ENCODE data around the gene CHAT. TPM values are rescaled to one million over a fixed set of nuclear protein-coding genes. Genes with fewer than 3 reads are reported as not detected.

CHAT gene
- total and polyA plus RNA-seq, 2 of the 13 experiments (the other 11 are each of a cell fraction or from before 2014, with no cell fraction given) = not detected

DNA sequence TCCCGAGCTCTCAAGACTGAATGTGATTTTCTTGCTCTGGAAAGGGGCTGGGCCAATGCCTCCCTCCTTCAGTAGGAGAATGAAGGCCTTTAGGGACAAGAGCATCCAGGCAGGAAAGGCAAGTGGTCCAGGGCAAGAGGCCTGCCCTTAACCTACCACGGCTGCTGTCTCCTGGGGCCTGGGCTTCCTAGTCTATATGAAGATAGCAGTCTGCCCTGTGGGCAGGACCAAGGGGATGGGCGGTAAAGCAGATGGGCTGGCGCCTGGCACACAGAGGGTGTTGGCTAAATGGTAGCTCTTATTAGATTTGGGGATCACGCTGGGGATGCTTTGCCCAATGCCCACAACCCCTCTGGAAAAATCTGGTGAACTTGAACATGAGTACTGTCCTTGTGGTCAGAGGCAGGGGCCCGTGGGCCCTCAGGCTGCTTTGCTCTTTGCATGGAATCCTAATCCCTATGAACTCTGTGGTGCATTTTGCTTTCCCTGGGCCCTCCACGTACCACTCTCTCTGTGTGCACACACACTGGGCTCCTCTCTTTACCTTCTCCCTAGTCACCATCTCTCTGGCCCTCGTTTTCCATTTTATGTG, 20.3 kb downstream of the CHAT start:
- DNase-seq (ENCODE audit: low spot score) (no peak), FAIRE-seq (no peak), ATAC-seq (no peak)
- Histone ChIP-seq H3K4me3 (replicated peaks in 1 of 3; ENCODE audit: insufficient read depth in 1 of 3, low read depth in 2 of 3, low read length in 3 of 3) (no peak overlapping the region), H4K20me1 (ENCODE audit: insufficient read depth, low read length) (no peaks in the 10 kb centered on the region), H3K36me3 (replicated peaks in 1 of 2; ENCODE audit: control insufficient read depth in 1 of 2, insufficient read depth in 2 of 2, low read length in 2 of 2) (no peaks in the 10 kb centered on the region), H3K27ac (ENCODE audit: extremely low read length, insufficient read depth, low read length) (no peak overlapping the region), H3K27me3 (ENCODE audit: control insufficient read depth in 1 of 2, insufficient read depth in 2 of 2, low read length in 2 of 2) (peaks cover 1 to 32% of the 10 kb centered on the region in 2 experiments; a peak in 3 of 5 replicates), H3K9me3 (ENCODE audit: low read length) (no peaks in the 10 kb centered on the region), H3K9ac (ENCODE audit: insufficient read depth, low read depth, low read length) (no peak overlapping the region), H3K4me1 (ENCODE audit: insufficient read depth, low read length) (no peaks in the 10 kb centered on the region), H3K4me2 (ENCODE audit: low read depth, low read length) (no peak overlapping the region), H3K79me2 (ENCODE audit: insufficient read depth, low read length) (no peaks in the 10 kb centered on the region), H2AFZ (ENCODE audit: low read length) (no peak overlapping the region)
- ChIA-PET CTCF (ENCODE audit: low intra/inter-chr PET ratio, low total read pairs) (no interaction called here), POLR2A (no interaction called here)
- intact Hi-C loops (cut with micrococcal nuclease; ENCODE audit: unreplicated experiment) (no loop called here), in situ Hi-C loops (cut with HindIII; ENCODE audit: extremely low pct_ligation_motif_present, low pct_unique_long_range_greater_than_20kb) (no loop called here)
- BruUV-seq (replicated peaks) = no TSS peak
- TF ChIP-seq, protein P1, sequence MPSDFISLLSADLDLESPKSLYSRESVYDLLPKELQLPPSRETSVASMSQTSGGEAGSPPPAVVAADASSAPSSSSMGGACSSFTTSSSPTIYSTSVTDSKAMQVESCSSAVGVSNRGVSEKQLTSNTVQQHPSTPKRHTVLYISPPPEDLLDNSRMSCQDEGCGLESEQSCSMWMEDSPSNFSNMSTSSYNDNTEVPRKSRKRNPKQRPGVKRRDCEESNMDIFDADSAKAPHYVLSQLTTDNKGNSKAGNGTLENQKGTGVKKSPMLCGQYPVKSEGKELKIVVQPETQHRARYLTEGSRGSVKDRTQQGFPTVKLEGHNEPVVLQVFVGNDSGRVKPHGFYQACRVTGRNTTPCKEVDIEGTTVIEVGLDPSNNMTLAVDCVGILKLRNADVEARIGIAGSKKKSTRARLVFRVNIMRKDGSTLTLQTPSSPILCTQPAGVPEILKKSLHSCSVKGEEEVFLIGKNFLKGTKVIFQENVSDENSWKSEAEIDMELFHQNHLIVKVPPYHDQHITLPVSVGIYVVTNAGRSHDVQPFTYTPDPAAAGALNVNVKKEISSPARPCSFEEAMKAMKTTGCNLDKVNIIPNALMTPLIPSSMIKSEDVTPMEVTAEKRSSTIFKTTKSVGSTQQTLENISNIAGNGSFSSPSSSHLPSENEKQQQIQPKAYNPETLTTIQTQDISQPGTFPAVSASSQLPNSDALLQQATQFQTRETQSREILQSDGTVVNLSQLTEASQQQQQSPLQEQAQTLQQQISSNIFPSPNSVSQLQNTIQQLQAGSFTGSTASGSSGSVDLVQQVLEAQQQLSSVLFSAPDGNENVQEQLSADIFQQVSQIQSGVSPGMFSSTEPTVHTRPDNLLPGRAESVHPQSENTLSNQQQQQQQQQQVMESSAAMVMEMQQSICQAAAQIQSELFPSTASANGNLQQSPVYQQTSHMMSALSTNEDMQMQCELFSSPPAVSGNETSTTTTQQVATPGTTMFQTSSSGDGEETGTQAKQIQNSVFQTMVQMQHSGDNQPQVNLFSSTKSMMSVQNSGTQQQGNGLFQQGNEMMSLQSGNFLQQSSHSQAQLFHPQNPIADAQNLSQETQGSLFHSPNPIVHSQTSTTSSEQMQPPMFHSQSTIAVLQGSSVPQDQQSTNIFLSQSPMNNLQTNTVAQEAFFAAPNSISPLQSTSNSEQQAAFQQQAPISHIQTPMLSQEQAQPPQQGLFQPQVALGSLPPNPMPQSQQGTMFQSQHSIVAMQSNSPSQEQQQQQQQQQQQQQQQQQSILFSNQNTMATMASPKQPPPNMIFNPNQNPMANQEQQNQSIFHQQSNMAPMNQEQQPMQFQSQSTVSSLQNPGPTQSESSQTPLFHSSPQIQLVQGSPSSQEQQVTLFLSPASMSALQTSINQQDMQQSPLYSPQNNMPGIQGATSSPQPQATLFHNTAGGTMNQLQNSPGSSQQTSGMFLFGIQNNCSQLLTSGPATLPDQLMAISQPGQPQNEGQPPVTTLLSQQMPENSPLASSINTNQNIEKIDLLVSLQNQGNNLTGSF (CRISPR knock-in tag; IDR thresholded peaks at IDR 0.05) = no peak
- TF ChIP-seq ZNF878 (CRISPR knock-in tag; IDR thresholded peaks at IDR 0.05) = no peak
- no peak for TF ChIP-seq ZNF451 (CRISPR knock-in tag; IDR thresholded peaks at IDR 0.05)
- TF ChIP-seq, protein P2, sequence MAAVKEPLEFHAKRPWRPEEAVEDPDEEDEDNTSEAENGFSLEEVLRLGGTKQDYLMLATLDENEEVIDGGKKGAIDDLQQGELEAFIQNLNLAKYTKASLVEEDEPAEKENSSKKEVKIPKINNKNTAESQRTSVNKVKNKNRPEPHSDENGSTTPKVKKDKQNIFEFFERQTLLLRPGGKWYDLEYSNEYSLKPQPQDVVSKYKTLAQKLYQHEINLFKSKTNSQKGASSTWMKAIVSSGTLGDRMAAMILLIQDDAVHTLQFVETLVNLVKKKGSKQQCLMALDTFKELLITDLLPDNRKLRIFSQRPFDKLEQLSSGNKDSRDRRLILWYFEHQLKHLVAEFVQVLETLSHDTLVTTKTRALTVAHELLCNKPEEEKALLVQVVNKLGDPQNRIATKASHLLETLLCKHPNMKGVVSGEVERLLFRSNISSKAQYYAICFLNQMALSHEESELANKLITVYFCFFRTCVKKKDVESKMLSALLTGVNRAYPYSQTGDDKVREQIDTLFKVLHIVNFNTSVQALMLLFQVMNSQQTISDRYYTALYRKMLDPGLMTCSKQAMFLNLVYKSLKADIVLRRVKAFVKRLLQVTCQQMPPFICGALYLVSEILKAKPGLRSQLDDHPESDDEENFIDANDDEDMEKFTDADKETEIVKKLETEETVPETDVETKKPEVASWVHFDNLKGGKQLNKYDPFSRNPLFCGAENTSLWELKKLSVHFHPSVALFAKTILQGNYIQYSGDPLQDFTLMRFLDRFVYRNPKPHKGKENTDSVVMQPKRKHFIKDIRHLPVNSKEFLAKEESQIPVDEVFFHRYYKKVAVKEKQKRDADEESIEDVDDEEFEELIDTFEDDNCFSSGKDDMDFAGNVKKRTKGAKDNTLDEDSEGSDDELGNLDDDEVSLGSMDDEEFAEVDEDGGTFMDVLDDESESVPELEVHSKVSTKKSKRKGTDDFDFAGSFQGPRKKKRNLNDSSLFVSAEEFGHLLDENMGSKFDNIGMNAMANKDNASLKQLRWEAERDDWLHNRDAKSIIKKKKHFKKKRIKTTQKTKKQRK (IDR thresholded peaks at IDR 0.05; ENCODE audit: low read length) = no peak
- TF ChIP-seq CCAR2 (optimal IDR thresholded peaks at IDR 0.05; ENCODE audit: low read depth, low read length) = no peak
- TF ChIP-seq HCFC1 (IDR thresholded peaks at IDR 0.05; ENCODE audit: low read depth, low read length) = no peak
- no peak for TF ChIP-seq ZNF333 (CRISPR knock-in tag; IDR thresholded peaks at IDR 0.05; ENCODE audit: borderline replicate concordance)
- TF ChIP-seq SIX4 (CRISPR knock-in tag; IDR thresholded peaks at IDR 0.05) = no peak
- TF ChIP-seq ZNF17 (CRISPR knock-in tag; IDR thresholded peaks at IDR 0.05) = no peak
- TF ChIP-seq, protein P3, sequence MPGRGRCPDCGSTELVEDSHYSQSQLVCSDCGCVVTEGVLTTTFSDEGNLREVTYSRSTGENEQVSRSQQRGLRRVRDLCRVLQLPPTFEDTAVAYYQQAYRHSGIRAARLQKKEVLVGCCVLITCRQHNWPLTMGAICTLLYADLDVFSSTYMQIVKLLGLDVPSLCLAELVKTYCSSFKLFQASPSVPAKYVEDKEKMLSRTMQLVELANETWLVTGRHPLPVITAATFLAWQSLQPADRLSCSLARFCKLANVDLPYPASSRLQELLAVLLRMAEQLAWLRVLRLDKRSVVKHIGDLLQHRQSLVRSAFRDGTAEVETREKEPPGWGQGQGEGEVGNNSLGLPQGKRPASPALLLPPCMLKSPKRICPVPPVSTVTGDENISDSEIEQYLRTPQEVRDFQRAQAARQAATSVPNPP (CRISPR knock-in tag; IDR thresholded peaks at IDR 0.05) = no peak
- no peak for TF ChIP-seq ZNF670 (CRISPR knock-in tag; IDR thresholded peaks at IDR 0.05; ENCODE audit: borderline replicate concordance)
- 3% methylated on average over 5 of the region's 8 CpGs for WGBS (ENCODE audit: low lambda C conversion rate)

Measured in HepG2 (cell line).